GM20000 (cell line): ENCODE data around the gene RASL11B.

ENCODE experiments used
- DNase-seq: peaks from one replicate; pipeline ENCODE4 v3.0.0; 2012; ENCODE audit warnings: low spot score
- TF ChIP-seq, protein P1 (sequence below): IDR thresholded peaks from 2 replicates; pipeline ENCODE4 v1.5.1; 2012; ENCODE audit warnings: mild to moderate bottlenecking, control low read depth; ENCODE audit errors: extremely low read depth, missing control alignments

The RASL11B gene

DNA sequence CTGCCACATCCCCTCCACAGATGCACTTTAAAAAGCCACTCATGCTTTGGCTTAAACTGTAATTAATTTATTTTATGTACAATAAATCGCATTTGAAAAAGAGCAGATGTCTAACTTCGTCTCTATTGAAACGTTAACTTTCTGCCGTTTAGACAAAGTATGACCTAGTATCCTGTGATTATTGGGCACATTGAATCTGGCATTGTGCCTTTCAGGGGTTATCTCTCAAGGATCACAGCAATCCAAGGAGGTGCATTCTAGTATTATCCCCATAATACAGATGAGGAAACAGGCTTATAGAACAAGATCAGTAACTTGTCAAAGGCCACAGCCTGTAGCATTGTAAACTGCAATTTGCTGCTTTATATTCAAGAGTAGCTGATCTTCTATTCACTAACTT lies 4.6 kb downstream of the RASL11B start:
- DNase-seq: no peak
- TF ChIP-seq, protein P1, sequence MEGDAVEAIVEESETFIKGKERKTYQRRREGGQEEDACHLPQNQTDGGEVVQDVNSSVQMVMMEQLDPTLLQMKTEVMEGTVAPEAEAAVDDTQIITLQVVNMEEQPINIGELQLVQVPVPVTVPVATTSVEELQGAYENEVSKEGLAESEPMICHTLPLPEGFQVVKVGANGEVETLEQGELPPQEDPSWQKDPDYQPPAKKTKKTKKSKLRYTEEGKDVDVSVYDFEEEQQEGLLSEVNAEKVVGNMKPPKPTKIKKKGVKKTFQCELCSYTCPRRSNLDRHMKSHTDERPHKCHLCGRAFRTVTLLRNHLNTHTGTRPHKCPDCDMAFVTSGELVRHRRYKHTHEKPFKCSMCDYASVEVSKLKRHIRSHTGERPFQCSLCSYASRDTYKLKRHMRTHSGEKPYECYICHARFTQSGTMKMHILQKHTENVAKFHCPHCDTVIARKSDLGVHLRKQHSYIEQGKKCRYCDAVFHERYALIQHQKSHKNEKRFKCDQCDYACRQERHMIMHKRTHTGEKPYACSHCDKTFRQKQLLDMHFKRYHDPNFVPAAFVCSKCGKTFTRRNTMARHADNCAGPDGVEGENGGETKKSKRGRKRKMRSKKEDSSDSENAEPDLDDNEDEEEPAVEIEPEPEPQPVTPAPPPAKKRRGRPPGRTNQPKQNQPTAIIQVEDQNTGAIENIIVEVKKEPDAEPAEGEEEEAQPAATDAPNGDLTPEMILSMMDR: no peak

DNA sequence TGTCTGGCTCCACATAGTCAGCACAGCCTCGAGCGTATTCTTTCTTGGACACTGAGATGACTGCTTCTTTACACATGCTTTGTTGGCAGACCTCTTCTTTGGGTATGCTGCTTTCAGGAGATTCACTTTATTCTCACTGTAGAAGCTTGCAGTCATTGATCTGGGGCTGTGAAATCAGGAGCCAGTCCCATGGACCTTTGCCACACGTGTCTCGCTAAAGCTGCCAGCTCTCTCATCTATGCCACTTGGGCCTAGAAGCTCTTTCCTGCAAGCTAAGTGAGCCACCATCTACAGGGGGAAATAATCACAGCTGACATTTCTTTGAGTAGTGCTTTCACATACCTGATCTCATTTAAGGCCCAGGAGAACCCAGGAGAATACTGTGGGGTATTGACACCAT lies 5.0 kb downstream of the RASL11B start:
- TF ChIP-seq, protein P1: no peak
- DNase-seq: no peak

DNA sequence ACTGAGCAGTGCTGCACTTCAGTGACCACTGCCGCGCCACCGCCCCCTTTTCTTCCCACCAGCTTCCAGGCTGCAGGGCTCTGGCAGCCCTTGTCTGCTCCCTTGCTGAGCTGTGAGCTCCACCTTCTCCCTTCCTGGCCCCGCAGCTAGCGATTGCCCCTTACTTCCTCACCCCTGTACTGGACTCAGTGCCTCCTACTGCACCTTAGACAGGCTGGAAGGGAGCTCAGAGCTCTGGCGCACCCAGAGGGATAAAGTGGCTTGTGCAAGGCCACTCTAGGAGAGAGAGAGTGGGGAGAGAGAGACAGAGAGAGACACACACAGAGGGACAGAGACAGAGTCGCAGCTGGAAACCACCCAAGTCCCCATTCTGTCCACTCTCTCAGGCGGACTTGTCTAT lies 6.0 kb downstream of the RASL11B start:
- TF ChIP-seq, protein P1: no peak
- no peak for DNase-seq

DNA sequence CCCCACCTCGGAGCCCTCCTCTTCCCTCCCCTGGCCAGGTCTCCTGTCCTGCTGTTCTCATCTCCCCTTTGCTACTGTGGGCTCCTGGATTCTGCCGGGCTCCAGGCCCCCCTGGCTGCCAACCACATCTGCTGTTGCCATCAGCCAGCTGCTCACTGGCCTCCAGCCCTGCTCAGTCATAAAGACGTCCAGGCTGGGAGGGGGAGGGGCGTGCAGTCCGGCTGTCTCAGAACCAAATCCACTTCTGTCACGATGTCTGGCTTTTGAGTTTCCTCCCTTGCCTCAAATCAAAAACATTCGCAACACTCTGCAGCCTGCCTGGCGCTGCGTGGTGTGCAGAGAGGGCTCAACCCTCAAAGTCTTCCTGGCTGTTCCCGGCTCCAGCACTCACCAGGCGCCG lies 7.1 kb downstream of the RASL11B start:
- no peak for DNase-seq
- TF ChIP-seq, protein P1: no peak

DNA sequence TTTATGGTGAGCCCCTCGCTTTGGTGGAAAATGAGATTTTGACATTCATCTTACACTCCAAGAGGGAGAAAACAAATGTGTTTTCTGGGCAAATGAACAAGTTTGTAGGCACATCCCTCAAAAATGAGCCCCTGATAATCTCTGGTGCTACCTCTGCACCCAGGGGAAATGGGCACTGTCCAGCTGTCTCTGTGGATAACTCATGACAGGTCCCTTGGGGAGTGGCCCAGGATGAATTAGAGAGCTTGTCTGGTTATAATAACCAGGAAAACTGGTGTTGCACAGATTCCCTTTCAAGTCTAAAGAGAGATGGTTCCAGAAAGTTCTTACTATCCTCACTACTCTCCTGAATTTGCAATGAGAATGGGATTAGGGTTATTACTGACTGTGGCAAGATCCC lies 7.5 kb downstream of the RASL11B start:
- TF ChIP-seq, protein P1: no peak
- no peak for DNase-seq

DNA sequence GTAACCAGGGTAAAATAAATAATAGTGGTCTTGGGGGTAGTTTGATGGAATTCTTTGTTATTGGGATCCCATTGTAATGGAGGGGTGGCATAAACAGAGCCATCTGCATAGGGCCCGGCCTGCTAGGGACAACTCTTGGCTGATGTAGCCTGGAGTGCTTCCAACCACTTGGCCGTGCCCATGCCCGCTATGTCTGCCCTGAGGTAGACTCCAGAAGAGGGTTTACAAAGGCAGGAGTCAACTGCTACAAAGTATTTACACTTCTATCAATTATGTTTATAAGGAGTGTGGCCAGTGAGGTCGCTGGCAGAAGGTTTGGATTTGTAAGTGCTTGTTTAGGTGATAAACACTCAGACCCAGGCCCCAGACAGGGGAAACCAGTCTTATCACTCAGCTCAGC lies 8.1 kb downstream of the RASL11B start:
- TF ChIP-seq, protein P1: no peak
- DNase-seq: no peak

DNA sequence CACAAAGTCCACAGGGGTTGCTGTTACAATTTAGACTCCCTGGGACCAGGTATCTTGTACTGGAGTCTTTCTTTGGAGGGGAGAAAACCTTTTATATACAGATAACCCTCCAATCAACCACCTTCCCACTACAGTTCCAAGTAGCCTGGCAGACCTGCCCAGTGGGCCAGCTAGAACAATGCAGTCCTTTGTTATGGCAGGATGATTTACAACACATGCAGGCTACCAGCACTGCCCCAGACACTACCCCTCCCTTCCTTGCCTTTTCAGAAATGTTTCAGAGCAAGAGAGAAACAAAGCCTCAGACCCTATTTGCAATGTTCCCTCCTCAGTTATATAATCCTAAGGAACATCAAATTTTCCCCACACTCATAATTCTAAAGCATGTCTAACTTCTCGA lies 11.1 kb downstream of the RASL11B start:
- TF ChIP-seq, protein P1: no peak
- no peak for DNase-seq

DNA sequence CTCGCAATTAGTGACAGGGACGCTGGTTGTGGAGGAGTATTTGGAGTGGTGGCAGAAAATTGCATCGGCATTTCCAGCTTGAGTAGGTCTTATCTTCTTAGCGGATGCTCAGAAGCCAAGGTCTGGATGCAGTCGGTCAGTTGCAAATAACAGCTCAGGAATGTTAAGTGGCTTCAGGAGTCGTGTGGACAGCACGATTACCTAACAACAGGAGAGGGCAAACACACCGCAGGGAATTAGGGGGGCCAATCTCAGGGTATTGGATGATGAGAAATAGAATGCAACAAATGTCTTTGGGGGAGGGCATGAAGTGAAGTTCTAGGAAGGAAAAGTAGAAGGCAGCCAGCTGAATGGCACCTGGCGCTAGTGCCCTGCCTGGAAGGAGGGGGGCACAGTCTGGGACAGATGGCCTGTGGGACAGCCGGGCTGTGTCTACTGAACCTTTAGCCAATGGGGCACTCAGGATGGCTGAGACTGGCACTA lies 11.8 kb downstream of the RASL11B start:
- no peak for DNase-seq
- TF ChIP-seq, protein P1: no peak
